Islet of Langerhans (tissue), 1 donor: ENCODE results near the gene S100A7.
"Not testable (repeated sequence)": the region's sequence is repeated elsewhere in the genome, so short reads cannot be mapped to it uniquely, and the experiment has no call there.

Experiments used
- FAIRE-seq: peaks from one replicate; lab custom pipeline; 2011; peaks lifted over from hg19 to GRCh38; lab: Jason Lieb, UNC

S100A7 gene

GRCh38 chr1:153430561-153430960 is 29.9 kb downstream of the S100A7 start:
- FAIRE-seq = no peak

- no peak for FAIRE-seq
These were observed 30.3 kb downstream of the S100A7 start for GRCh38 chr1:153430166-153430553.

DNA sequence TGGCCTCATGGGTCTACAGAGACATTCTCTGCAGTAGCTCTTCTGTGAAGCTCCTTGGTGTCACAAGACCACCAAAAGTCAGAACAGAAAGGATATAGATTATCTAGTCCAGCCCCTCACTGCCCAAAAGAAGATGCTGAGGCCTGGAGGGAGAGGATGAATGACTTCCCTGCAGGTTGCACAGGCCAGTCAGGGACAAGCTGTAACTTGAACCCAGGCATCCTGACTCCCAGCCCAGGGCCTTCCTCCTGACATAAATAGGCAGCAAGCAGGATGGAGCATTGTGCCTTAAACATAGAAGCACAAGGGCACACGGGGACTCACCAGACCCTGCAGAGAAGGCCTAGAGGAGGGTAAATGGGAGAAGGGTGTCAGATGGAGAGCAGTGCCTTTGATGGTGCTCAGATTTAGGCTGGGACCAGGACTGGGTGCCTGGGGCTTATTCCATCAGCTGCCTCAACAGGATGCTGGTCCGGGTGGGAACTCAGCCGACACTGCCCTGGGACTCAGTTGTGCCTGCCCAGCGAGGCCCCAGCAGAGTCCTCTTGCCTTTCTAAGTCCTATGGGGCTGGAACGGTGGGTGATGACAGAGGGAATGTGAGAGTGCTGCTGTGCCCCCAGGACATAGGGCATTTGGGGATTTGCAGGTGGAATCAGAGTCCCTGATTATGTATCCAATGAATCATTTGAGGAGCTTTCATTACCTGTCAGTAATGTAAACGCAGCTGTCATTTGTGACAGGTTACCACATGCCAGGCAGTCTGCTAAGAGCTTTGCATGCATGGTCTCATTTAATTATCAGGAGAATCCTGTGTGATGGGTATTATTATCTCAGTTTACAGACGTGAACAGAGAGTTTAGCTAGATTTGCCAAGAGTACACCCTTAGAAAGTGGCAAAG is 30.9 kb downstream of the S100A7 start:
- FAIRE-seq = no peak

GRCh38 chr1:153428791-153429190 is 31.7 kb downstream of the S100A7 start:
- no peak for FAIRE-seq

- FAIRE-seq = no peak
These were observed 32.3 kb downstream of the S100A7 start for GRCh38 chr1:153428073-153428638.

- FAIRE-seq = no peak
These were observed 33.6 kb downstream of the S100A7 start for GRCh38 chr1:153426809-153427208.

- FAIRE-seq = no peak
These were observed 37.9 kb downstream of the S100A7 start for GRCh38 chr1:153422450-153423068.

DNA sequence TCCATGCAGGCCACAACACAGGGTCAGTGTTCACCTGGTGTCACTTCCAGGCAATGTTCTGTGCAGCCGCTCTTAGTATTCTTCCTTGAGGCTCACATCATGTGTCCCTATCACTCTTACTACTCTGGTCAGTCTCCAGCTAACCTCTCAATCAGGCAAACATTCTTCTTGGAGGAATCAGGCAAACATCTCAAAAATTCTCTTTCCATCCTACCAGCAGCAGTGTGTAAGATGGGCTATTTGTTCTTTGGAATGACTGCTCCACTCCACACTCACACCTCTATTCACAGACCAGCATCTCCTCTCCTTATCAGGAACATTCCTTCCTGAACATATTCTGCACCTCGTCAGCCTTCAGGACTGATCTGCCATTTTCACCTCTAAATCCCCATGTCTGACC is 40.1 kb downstream of the S100A7 start:
- FAIRE-seq = no peak

DNA sequence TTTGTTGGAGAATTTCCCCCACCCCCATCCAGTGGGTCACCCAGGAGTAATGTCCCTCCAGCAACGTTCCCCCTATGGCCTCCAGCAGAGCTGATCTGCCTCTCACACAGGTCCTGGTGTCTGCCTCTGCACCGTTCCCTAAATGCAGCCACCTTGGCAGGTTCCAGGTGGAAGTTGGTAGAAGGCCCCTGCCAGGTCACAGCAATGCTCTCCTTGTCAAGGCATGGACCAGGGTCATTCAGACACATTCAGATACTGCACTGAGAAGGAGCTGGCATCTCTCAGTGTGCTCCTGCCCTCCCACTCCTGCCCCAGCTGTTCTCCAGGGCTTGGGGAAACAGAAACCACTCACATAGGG is 41.0 kb downstream of the S100A7 start:
- not testable (repeated sequence) for FAIRE-seq

GRCh38 chr1:153418758-153419435 is 41.6 kb downstream of the S100A7 start:
- not testable (repeated sequence) for FAIRE-seq

GRCh38 chr1:153417136-153417888 is 43.1 kb downstream of the S100A7 start:
- FAIRE-seq = no peak

- no peak for FAIRE-seq
These were observed 44.4 kb downstream of the S100A7 start, which contains the start of gene S100A7A for GRCh38 chr1:153415850-153416570. Gene S100A7A (plus strand): TSS chr1:153416520. CDS start chr1:153418083, 1,563 bp downstream.

- not testable (repeated sequence) for FAIRE-seq
These were observed 46.5 kb downstream of the S100A7 start for GRCh38 chr1:153413961-153414360.
